ENCODE data around the gene C6orf89. TPM values are rescaled to one million over a fixed set of nuclear protein-coding genes. Genes with fewer than 3 reads are reported as not detected.

Gene C6orf89
- total and polyA plus RNA-seq, 2 of the 8 experiments (the other 6 are each of a cell fraction or from before 2014, with no cell fraction given) = 4.6 to 12.3 TPM

GRCh38 chr6:36904114-36904513 lies 18.4 kb downstream of the C6orf89 start:
- Histone ChIP-seq H3K14ac (ENCODE audit: insufficient read length) (no peak overlapping the region), H3K56ac (replicated peaks; ENCODE audit: insufficient read length, low read depth, low read length) (no peak overlapping the region), H3K27me3 (replicated peaks in 1 of 4; ENCODE audit: control insufficient read depth in 3 of 4, extremely low read depth in 1 of 4, insufficient read depth in 3 of 4, low read length in 3 of 4) (no peaks in the 10 kb centered on the region), H3K23ac (ENCODE audit: insufficient read length) (no peak overlapping the region), H2BK12ac (ENCODE audit: low read depth, low read length) (no peak overlapping the region), H3K79me1 (ENCODE audit: low read depth, low read length) (no peaks in the 10 kb centered on the region), H4K91ac (replicated peaks; ENCODE audit: insufficient read length, low read length) (no peak overlapping the region), H2BK5ac (ENCODE audit: low read depth, low read length) (no peak overlapping the region), H4K20me1 (replicated peaks in 1 of 2; ENCODE audit: control insufficient read depth in 1 of 2, insufficient read depth in 2 of 2, low read length in 2 of 2) (no peaks in the 10 kb centered on the region), H2BK120ac (replicated peaks; ENCODE audit: low read depth, low read length) (no peak overlapping the region), H3K79me2 (ENCODE audit: control insufficient read depth in 1 of 2, insufficient read depth in 2 of 2, low read length in 2 of 2) (no peaks in the 10 kb centered on the region), H2BK20ac (ENCODE audit: low read length) (no peak overlapping the region), H2AK5ac (ENCODE audit: low read depth, low read length) (no peak overlapping the region), H2AFZ (ENCODE audit: low read length) (no peak overlapping the region), H4K8ac (ENCODE audit: extremely low read depth, insufficient read depth, low read length) (no peak overlapping the region), H3K4me2 (ENCODE audit: insufficient read depth in 1 of 2, low read depth in 2 of 2, low read length in 2 of 2) (no peak overlapping the region), H3K9ac (replicated peaks in 1 of 4; ENCODE audit: extremely low read depth in 1 of 4, low read depth in 3 of 4, low read length in 3 of 4) (no peak overlapping the region), H3K23me2 (ENCODE audit: low read depth, low read length) (no peaks in the 10 kb centered on the region), H4K5ac (ENCODE audit: insufficient read length, low read depth, low read length) (no peak overlapping the region), H3K4ac (replicated peaks; ENCODE audit: insufficient read length, low read depth, low read length) (no peak overlapping the region), H3K4me3 (ENCODE audit: extremely low read depth in 1 of 4, insufficient read depth in 2 of 4, low read depth in 3 of 4, low read length in 4 of 4) (no peak overlapping the region), H3K36me3 (ENCODE audit: control insufficient read depth in 2 of 4, insufficient read depth in 4 of 4, low read length in 3 of 4) (peaks cover 0 to 6% (median 2%) of the 10 kb centered on the region in 4 experiments; a peak in 3 of 8 replicates), H2BK15ac (ENCODE audit: low read length) (no peak overlapping the region), H3K4me1 (replicated peaks in 1 of 4; ENCODE audit: control insufficient read depth in 3 of 4, insufficient read depth in 4 of 4, low read length in 3 of 4) (no peaks in the 10 kb centered on the region), H3K27ac (ENCODE audit: low read depth, low read length) (no peak overlapping the region), H3K9me3 (ENCODE audit: insufficient read depth in 2 of 2, low read depth in 1 of 2, low read length in 1 of 2) (no peaks in the 10 kb centered on the region), H3K18ac (ENCODE audit: extremely low read depth, low read length) (no peak overlapping the region)
- WGBS, 2 experiments (ENCODE audit: extremely low coverage in 1 of 2, insufficient coverage in 1 of 2, insufficient read length in 1 of 2, insufficient replicate concordance in 2 of 2, low coverage in 1 of 2, low lambda C conversion rate in 2 of 2, missing lambda C conversion rate in 1 of 2) = 92% methylated on average over 4 of the region's 4 CpGs; no CpG with 5 or more reads in 1 of the 2 experiments
- ChIA-PET POLR2A (ENCODE audit: partially characterized antibody) (no interaction called here), CTCF (ENCODE audit: partially characterized antibody) (interaction anchor here (0.8 to 6.0 kb wide), 4 partner anchors 11 to 113 kb away, joined by 3 to 50 read pairs (median 4); partner anchors contain the start of gene C6orf89)
- no peak for DNase-seq (ENCODE audit: low read depth in 1 of 2, low spot score in 2 of 2)
- TF ChIP-seq ATF3 (IDR thresholded peaks at IDR 0.05; ENCODE audit: insufficient read depth, low read depth, low read length) (no peak), KDM1A (IDR thresholded peaks at IDR 0.05; ENCODE audit: borderline replicate concordance, low read length) (no peak), EZH2 (IDR thresholded peaks at IDR 0.05; ENCODE audit: low read depth, low read length, severe bottlenecking) (no peak), POLR2AphosphoS5 (IDR thresholded peaks at IDR 0.05; ENCODE audit: low read depth, low read length) (no peak), YY1 (IDR thresholded peaks at IDR 0.05; ENCODE audit: low read depth, low read length) (no peak), RNF2 (IDR thresholded peaks at IDR 0.05; ENCODE audit: borderline replicate concordance, low read depth, low read length, missing control alignments, poor library complexity, severe bottlenecking) (no peak), RAD21 (IDR thresholded peaks at IDR 0.05 in 1 of 2, conservative IDR thresholded peaks at IDR 0.05 in 1 of 2; ENCODE audit: low read depth in 2 of 2, low read length in 2 of 2) (no peak), HDAC2 (IDR thresholded peaks at IDR 0.05; ENCODE audit: borderline replicate concordance in 1 of 2, low read depth in 2 of 2, low read length in 2 of 2) (no peak), CREB1 (IDR thresholded peaks at IDR 0.05) (no peak)
- no peak for FAIRE-seq
